ENCODE measurements around the gene TRNAU1AP. TPM values are rescaled to one million over a fixed set of nuclear protein-coding genes. Genes with fewer than 3 reads are reported as not detected.
"Not testable (repeated sequence)": the region's sequence is repeated elsewhere in the genome, so short reads cannot be mapped to it uniquely, and the experiment has no call there.

The TRNAU1AP gene
- total RNA-seq, 1 experiment from 2014 or later, result 43.0 TPM

DNA sequence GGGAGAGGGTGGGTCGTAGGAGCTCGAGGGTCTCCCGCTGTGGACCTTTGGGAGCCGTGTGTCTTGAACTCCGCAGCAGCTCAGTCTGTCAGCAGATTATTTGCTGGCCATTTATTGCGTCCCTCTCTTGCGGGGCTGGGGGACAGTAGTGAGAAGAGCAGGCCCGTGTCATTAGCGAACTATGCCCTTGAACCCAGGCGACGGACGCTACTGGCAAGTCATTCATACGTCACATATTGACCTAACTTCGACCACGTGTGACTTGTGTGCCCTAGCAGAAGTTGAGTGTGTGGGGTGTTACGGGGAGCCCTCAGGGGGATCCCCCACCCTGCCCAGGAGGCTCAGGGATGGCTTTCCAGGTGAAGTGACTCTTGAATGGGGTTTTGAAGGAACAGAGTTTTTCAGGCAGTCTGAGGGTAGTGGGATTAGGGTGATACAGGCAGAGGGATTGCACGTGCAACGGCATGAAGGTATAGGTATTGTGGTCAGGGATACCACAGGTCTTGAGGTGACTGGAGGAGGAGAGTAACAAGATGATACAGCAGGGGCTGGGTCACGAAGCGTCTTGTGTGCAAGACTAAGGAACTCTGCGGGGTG is 34.0 kb upstream of the TRNAU1AP start:
- Histone ChIP-seq H3K9me2 (ENCODE audit: insufficient read depth) (no peaks in the 10 kb centered on the region), H3K36me3 (ENCODE audit: low read depth) (no peaks in the 10 kb centered on the region), H3K79me2 (ENCODE audit: low read depth) (peaks cover 47% of the 10 kb centered on the region), H3F3A (ENCODE audit: insufficient read depth, low read depth) (peaks cover 44% of the 10 kb centered on the region), H2AFZ (peak overlapping the region; percentile 52; the same call in 1 of the 2 replicates), H3K27ac (peak overlapping the region; percentile 78), H3K27me3 (ENCODE audit: insufficient read depth, low read depth) (no peaks in the 10 kb centered on the region), H4K20me1 (ENCODE audit: insufficient read depth) (peaks cover 1% of the 10 kb centered on the region), H3K4me2 (peak overlapping the region; percentile 94), H3K9me3 (ENCODE audit: insufficient read depth, low read depth) (no peaks in the 10 kb centered on the region), H3K4me1 (replicated peaks; ENCODE audit: insufficient read depth) (peaks cover 19% of the 10 kb centered on the region), H3K4me3 (peak overlapping the region; percentile 93)
- intact Hi-C loops (cut with micrococcal nuclease; ENCODE audit: unreplicated experiment), result loop anchor here (1.0 to 5.0 kb wide), 5 partner anchors 8 to 358 kb away; partner anchors contain the start of genes TAF12 and TRNAU1AP
- TF ChIP-seq EZH2 (IDR thresholded peaks at IDR 0.05; ENCODE audit: low read depth), result no peak
- TF ChIP-seq, protein P1, sequence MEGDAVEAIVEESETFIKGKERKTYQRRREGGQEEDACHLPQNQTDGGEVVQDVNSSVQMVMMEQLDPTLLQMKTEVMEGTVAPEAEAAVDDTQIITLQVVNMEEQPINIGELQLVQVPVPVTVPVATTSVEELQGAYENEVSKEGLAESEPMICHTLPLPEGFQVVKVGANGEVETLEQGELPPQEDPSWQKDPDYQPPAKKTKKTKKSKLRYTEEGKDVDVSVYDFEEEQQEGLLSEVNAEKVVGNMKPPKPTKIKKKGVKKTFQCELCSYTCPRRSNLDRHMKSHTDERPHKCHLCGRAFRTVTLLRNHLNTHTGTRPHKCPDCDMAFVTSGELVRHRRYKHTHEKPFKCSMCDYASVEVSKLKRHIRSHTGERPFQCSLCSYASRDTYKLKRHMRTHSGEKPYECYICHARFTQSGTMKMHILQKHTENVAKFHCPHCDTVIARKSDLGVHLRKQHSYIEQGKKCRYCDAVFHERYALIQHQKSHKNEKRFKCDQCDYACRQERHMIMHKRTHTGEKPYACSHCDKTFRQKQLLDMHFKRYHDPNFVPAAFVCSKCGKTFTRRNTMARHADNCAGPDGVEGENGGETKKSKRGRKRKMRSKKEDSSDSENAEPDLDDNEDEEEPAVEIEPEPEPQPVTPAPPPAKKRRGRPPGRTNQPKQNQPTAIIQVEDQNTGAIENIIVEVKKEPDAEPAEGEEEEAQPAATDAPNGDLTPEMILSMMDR (conservative IDR thresholded peaks at IDR 0.05), result no peak
- DNase-seq, result peak in 1 of 2 experiments; percentile 44
- BruUV-seq (replicated peaks), result no TSS peak
- ChIA-PET POLR2A (ENCODE audit: unreplicated experiment) (no interaction called here), CTCF (interaction anchor here (0.7 kb wide), 1 partner anchor 84 kb away, joined by 5 read pairs; no protein-coding TSS in a partner anchor)

DNA sequence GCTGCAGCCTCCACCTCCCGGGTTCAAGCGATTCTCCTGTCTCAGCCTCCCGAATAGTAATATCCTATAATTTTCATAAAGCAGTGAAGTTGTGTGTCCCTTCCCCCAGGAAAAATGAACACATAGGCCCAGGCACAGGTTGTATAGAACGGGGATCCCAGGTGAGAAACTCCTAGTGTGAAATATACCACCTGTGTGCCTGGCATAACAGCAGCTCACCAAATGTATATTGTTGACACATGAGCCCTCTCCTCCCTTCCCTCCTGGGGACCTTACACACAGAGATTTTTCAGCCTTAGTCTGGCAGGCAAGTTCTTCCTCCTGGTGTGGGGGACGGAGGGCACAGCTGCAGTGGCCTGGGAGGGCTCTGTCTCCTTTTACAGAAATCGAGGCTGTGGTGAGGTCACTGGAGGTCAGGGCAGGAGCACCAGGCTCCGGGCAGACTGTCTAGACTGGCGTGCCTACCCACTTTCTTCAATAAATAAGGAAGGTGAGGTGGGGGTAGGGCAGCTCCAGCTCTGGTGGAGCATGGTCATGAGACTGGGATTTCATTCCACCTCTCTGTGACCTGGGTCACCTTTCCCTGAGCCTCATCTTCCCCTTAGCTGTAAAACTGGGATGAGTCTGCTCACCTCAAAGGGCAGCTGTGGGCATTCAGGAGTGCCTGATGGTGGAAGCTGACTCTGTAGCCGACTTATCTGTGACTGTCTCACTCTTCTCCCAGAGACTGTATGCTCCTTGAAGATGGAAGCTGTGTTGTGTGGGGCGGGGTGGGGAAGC is 32.7 kb upstream of the TRNAU1AP start:
- CTCF ChIA-PET, result interaction anchor here (0.6 to 0.9 kb wide), 2 partner anchors 62 to 841 kb away, joined by 5 to 10 read pairs; no protein-coding TSS in a partner anchor
- H3K79me2 ChIP-seq (ENCODE audit: low read depth), result peaks cover 60% of the 10 kb centered on the region
- POLR2A ChIA-PET (ENCODE audit: unreplicated experiment), result interaction anchor here (0.6 kb wide), 1 partner anchor 15 kb away, joined by 4 read pairs; no protein-coding TSS in a partner anchor
- H3K9me2 ChIP-seq (ENCODE audit: insufficient read depth), result no peaks in the 10 kb centered on the region
- H3K4me1 ChIP-seq (replicated peaks; ENCODE audit: insufficient read depth), result peaks cover 31% of the 10 kb centered on the region
- BruUV-seq (replicated peaks), result no TSS peak
- TF ChIP-seq EZH2 (IDR thresholded peaks at IDR 0.05; ENCODE audit: low read depth), result no peak
- TF ChIP-seq, protein P1 (conservative IDR thresholded peaks at IDR 0.05), result no peak
- intact Hi-C loops (cut with micrococcal nuclease; ENCODE audit: unreplicated experiment), result loop anchor here (1.0 to 5.0 kb wide), 4 partner anchors 7 to 357 kb away; partner anchors contain the start of genes TAF12 and TRNAU1AP
- 0 out of 2 replicates have a peak overlapping the region, but pooled peaks have one; percentile 78 for H3K27ac ChIP-seq
- H4K20me1 ChIP-seq (ENCODE audit: insufficient read depth), result no peaks in the 10 kb centered on the region
- no peak overlapping the region for H2AFZ ChIP-seq
- no peaks in the 10 kb centered on the region for H3K36me3 ChIP-seq (ENCODE audit: low read depth)
- no peaks in the 10 kb centered on the region for H3K9me3 ChIP-seq (ENCODE audit: insufficient read depth, low read depth)
- H3K4me2 ChIP-seq, result peak overlapping the region; percentile 94
- DNase-seq, result peak in 1 of 2 experiments; percentile 41
- H3K4me3 ChIP-seq, result peak overlapping the region; percentile 93; the same call in 1 of the 2 replicates
- H3K27me3 ChIP-seq (ENCODE audit: insufficient read depth, low read depth), result no peaks in the 10 kb centered on the region
- peaks cover 35% of the 10 kb centered on the region for H3F3A ChIP-seq (ENCODE audit: insufficient read depth, low read depth)

DNA sequence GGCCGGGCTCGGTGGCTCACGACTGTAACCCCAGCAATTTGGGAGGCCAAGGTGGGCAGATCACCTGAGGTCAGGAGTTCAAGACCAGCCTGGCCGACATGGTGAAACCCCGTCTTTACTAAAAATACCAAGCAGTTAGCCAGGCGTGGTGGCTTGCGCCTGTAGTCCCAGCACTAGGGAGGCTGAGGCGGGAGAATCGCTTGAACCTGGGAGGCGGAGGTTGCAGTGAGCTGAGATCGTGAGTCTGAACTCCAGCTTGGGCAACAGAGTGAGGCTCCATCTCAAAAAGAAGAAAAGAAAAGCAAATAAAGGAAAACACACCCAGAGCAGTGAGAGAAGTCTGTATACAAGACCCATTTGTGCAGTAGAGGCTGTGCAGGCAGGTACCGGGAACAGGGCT is 32.1 kb upstream of the TRNAU1AP start:
- H3K9me3 ChIP-seq (ENCODE audit: insufficient read depth, low read depth); H3K36me3 ChIP-seq (ENCODE audit: low read depth); H3K27me3 ChIP-seq (ENCODE audit: insufficient read depth, low read depth); H3K4me3 ChIP-seq; H4K20me1 ChIP-seq (ENCODE audit: insufficient read depth); intact Hi-C loops (cut with micrococcal nuclease; ENCODE audit: unreplicated experiment); DNase-seq; POLR2A ChIA-PET (ENCODE audit: unreplicated experiment); BruUV-seq (replicated peaks); H3K9me2 ChIP-seq (ENCODE audit: insufficient read depth); H2AFZ ChIP-seq: not testable (repeated sequence)
- Histone ChIP-seq H3K27ac (0 out of 2 replicates have a peak overlapping the region, but pooled peaks have one; percentile 78), H3K4me1 (replicated peaks; ENCODE audit: insufficient read depth) (peaks cover 37% of the 10 kb centered on the region), H3K79me2 (ENCODE audit: low read depth) (peaks cover 67% of the 10 kb centered on the region), H3K4me2 (peak overlapping the region; percentile 94), H3F3A (ENCODE audit: insufficient read depth, low read depth) (peaks cover 35% of the 10 kb centered on the region)
- CTCF ChIA-PET, result interaction anchor here (0.5 to 0.7 kb wide), 3 partner anchors 19 to 842 kb away, joined by 7 to 11 read pairs (median 10); no protein-coding TSS in a partner anchor

Measured in PC-9 (cell line).